Right ventricle myocardium superior (tissue), 1 donor: ENCODE results near the gene RUFY3. TPM values are rescaled to one million over a fixed set of nuclear protein-coding genes. Genes with fewer than 3 reads are reported as not detected.

Source experiments
- total RNA-seq: library from RNA; stranded (reverse); fragmentation: NEBNext Ultra II Directional; extraction: Animal tissue kit (Norgen Biotek cat#: 25700); gene quantifications from one replicate; pipeline ENCODE4 v1.2.1, GENCODE V29; 2021
- donor health status: DM: no; HTN: yes; CAD: no; lungs with severe emphysema.

Gene RUFY3
- total RNA-seq, 1 donor from 2014 or later = 19.4 TPM

Other genes starting within 250 kb of the RUFY3 start
- gene MUC7, start 249.8 kb upstream of the RUFY3 start, total RNA-seq = not detected
- not detected for gene AMTN, start 203.4 kb upstream of the RUFY3 start, total RNA-seq
- not detected for gene AMBN, start 129.7 kb upstream of the RUFY3 start, total RNA-seq
- 3.8 TPM for gene ENAM, start 93.2 kb upstream of the RUFY3 start, total RNA-seq
- 4.4 TPM for gene JCHAIN, start 55.5 kb upstream of the RUFY3 start, total RNA-seq
- gene UTP3, start 33.4 kb upstream of the RUFY3 start, total RNA-seq = 15.0 TPM
- 105 TPM for gene GRSF1, start 117.9 kb downstream of the RUFY3 start, total RNA-seq
- 22.0 TPM for gene MOB1B, start 180.4 kb downstream of the RUFY3 start, total RNA-seq